Heart left ventricle (tissue), 16 donors: ENCODE data around the gene CDR2L. TPM values are rescaled to one million over a fixed set of nuclear protein-coding genes. Genes with fewer than 3 reads are reported as not detected.
"Not testable (repeated sequence)": the region's sequence is repeated elsewhere in the genome, so short reads cannot be mapped to it uniquely, and the experiment has no call there.

Experiments used
- ATAC-seq, 4 donors: fragments of 200-7000 bp; cut with Tn5 transposase; one replicate each; pipeline ENCODE4 v1.9.1; 2020 to 2022; ENCODE audit warnings: moderate library complexity in 4 of 4, mild to moderate bottlenecking in 3 of 4, moderate number of reproducible peaks in 1 of 4
- DNase-seq, 5 donors: peaks; one replicate each; pipeline ENCODE4 v3.0.0-alpha.2; 2020
- H3K27ac ChIP-seq, 12 donors: fragments of 200-600 bp; sonication (generic) in 4 of 12; one replicate each; pipeline versions ENCODE4 v1.5.0 to v1.8.0; 2016 to 2022; ENCODE audit warnings: mild to moderate bottlenecking in 2 of 12
- H3K27me3 ChIP-seq, 9 donors: fragments of 200-600 bp; sonication (generic) in 2 of 9; one replicate each; pipeline versions ENCODE4 v1.5.1 to v1.8.0; 2016 to 2022; ENCODE audit warnings: mild to moderate bottlenecking in 3 of 9
- H3K36me3 ChIP-seq, 9 donors: fragments of 200-600 bp; sonication (generic) in 2 of 9; one replicate each; pipeline versions ENCODE4 v1.5.0 to v1.8.0; 2018 to 2022; ENCODE audit warnings: mild to moderate bottlenecking in 2 of 9
- H3K4me1 ChIP-seq, 12 donors: fragments of 200-600 bp; sonication (generic) in 4 of 12; one replicate each; pipeline versions ENCODE4 v1.5.0 to v1.8.0; 2016 to 2022; ENCODE audit warnings: mild to moderate bottlenecking in 3 of 12
- H3K4me3 ChIP-seq, 12 donors: fragments of 200-600 bp; sonication (generic) in 4 of 12; one replicate each; pipeline versions ENCODE4 v1.5.0 to v1.8.0; 2017 to 2022; ENCODE audit warnings: mild to moderate bottlenecking in 9 of 12, moderate library complexity in 4 of 12
- H3K9me3 ChIP-seq, 12 donors: fragments of 200-600 bp; sonication (generic) in 4 of 12; one replicate each; pipeline versions ENCODE4 v1.5.0 to v1.8.0; 2016 to 2022; ENCODE audit warnings: mild to moderate bottlenecking in 1 of 12
- POLR2A ChIP-seq, 2 donors: fragments of 450-650 bp; IDR thresholded peaks; one replicate each; pipeline ENCODE4 v1.6.1; 2017; ENCODE audit warnings: antibody characterized with exemption in 2 of 2, mild to moderate bottlenecking in 2 of 2, moderate library complexity in 2 of 2
- WGBS, 4 donors: extraction: QIAGEN DNeasy Blood & Tissue Kit in 2 of 4; methylation state at CpG; one replicate each; pipeline versions ENCODE4 v1.1.5 to v1.1.7; 2013 to 2018; 5-methylcytosine and 5-hydroxymethylcytosine counted together
- intact Hi-C, 10 donors: fragments of 100-400 bp; cut with DNase I; formaldehyde crosslinking; loops; one replicate each; pipeline versions ENCODE4 v1.11.1 to v1.14.2; 2022
- polyA plus RNA-seq, 2 donors: library from polyadenylated mRNA; stranded (reverse); fragments of 200-250 nt; gene quantifications; one replicate each; pipeline ENCODE4 v1.2.3, GENCODE V29; 2013
- total RNA-seq, 9 donors: library from RNA; depleted of rRNA in 2 of 9; stranded (reverse); fragments of >200 nt in 2 of 9; fragmentation: NEBNext Ultra II Directional in 3 of 9; extraction: Animal tissue kit (Norgen Biotek cat#: 25700) in 3 of 9; gene quantifications; one replicate each; pipeline versions ENCODE4 v1.1.0 to v1.2.4, GENCODE V29; 2016 to 2023
- TF ChIP-seq, protein P1 (sequence below), 12 donors: fragments of 200-600 bp; sonication (generic) in 4 of 12; IDR thresholded peaks; one replicate each; pipeline versions ENCODE4 v1.5.0 to v1.8.0; 2018 to 2022; ENCODE audit warnings: antibody characterized with exemption in 12 of 12, mild to moderate bottlenecking in 5 of 12
- donor health status: ischemic (EF 13 %, LVEDD 7.1; RV severe dilation, severe dysfunction).
- donor health status: healthy with polysubstance abuse.
- donor health status: DM: no; HTN: yes; CAD: no.
- donor health status: DM: no; HTN: no; CAD: no.
- donor health status: ischemic (EF 25% LVEDD 6.9; RV normal size, moderate dysfunction).
- donor health status: ischemic (EF 25% LVEDD 5.7; RV mildly dilated, moderate dysfunction).
- donor health status: healthy.
- donor health status: DM: yes; HTN: yes; CAD: no.
- donor health status: ischemic (EF 35%, LVEDD 5.7; RV mildly dilated, moderate dysfunction).
- donor health status: nonischemic (EF 11% LVEDD 7.7; RV severe dilation, severe dysfunction).
- donor health status: DM: yes; HTN: yes; CAD: no.
- donor health status: PGD.
- donor health status: ischemic (EF 29% LVEDD 5.4; RV normal size, mild dysfunction).
- donor health status: nonischemic (EF 23%, LVEDD 6.1; RV moderate dilation, normal function).

The CDR2L gene
- total and polyA plus RNA-seq, 11 donors: 13.0 to 56.4 (median 18.1) TPM

DNA sequence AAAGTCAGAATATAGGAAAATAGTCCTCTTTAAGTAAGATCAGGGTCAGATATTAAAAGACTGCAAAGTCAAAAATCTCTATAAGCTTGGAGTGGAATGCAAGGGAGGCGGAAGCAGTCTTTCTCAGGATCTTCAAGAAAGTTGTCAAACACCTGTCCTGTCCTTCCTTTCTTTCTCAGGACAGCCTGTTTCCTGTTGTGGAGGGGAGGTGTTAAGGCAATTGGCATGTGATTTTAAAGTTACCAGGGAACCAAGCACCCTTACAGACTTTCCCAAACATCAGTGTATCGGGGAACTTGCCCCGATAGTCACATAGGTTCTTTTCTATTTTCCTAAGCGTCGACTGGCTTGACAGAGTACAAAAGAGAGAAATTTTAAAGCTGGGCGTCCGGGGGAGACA is 57.3 kb downstream of the CDR2L start:
- intact Hi-C loops: loop anchor here in 2 of 10 donors (5.0 kb wide), 2 partner anchors 62 to 82 kb away; no protein-coding TSS in a partner anchor
- WGBS, 4 donors: 69 to 77% (median 74%) methylated on average over 7 of the region's 7 CpGs

GRCh38 chr17:75045946-75046406 is 58.5 kb downstream of the CDR2L start:
- Histone ChIP-seq H3K4me3 (peak overlapping the region; percentile 72 to 99 (median 94)), H3K4me1 (peaks cover 0 to 44% (median 24%) of the 10 kb centered on the region in 12 donors), H3K27ac (peak overlapping the region in 11 of 12 donors; percentile 94 to 100 (median 99)), H3K36me3 (peaks cover 0 to 44% (median 29%) of the 10 kb centered on the region in 9 donors)
- WGBS, 4 donors: 8 to 18% (median 15%) methylated on average over 23 to 25 of the region's 25 CpGs
- not testable (repeated sequence) for H3K9me3 ChIP-seq, DNase-seq, H3K27me3 ChIP-seq, ATAC-seq
- intact Hi-C loops: loop anchor here in 2 of 10 donors (5.0 kb wide), 2 partner anchors 64 to 84 kb away; no protein-coding TSS in a partner anchor

More for the DNA sequence above, 57.3 kb downstream of the CDR2L start:
- Histone ChIP-seq H3K27me3 (no peaks in the 10 kb centered on the region), H3K4me1 (peaks cover 0 to 44% (median 24%) of the 10 kb centered on the region in 12 donors), H3K4me3 (no peak overlapping the region), H3K36me3 (peaks cover 0 to 44% (median 32%) of the 10 kb centered on the region in 9 donors), H3K27ac (no peak overlapping the region), H3K9me3 (no peaks in the 10 kb centered on the region)
- no peak for TF ChIP-seq POLR2A (IDR thresholded peaks at IDR 0.05)
- TF ChIP-seq, protein P1, sequence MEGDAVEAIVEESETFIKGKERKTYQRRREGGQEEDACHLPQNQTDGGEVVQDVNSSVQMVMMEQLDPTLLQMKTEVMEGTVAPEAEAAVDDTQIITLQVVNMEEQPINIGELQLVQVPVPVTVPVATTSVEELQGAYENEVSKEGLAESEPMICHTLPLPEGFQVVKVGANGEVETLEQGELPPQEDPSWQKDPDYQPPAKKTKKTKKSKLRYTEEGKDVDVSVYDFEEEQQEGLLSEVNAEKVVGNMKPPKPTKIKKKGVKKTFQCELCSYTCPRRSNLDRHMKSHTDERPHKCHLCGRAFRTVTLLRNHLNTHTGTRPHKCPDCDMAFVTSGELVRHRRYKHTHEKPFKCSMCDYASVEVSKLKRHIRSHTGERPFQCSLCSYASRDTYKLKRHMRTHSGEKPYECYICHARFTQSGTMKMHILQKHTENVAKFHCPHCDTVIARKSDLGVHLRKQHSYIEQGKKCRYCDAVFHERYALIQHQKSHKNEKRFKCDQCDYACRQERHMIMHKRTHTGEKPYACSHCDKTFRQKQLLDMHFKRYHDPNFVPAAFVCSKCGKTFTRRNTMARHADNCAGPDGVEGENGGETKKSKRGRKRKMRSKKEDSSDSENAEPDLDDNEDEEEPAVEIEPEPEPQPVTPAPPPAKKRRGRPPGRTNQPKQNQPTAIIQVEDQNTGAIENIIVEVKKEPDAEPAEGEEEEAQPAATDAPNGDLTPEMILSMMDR (IDR thresholded peaks at IDR 0.05): no peak
- DNase-seq: no peak
- no peak for ATAC-seq

GRCh38 chr17:75046407-75047289 is 59.2 kb downstream of the CDR2L start, which contains the start of the genes ATP5PD and KCTD2:
Gene ATP5PD (minus strand): TSS chr17:75046969. CDS start chr17:75042650, 4,319 bp downstream.
Gene KCTD2 (plus strand): TSS chr17:75047225. CDS start chr17:75047251, 26 bp downstream.
- 0% methylated on average over 20 to 72 of the region's 72 CpGs for WGBS, 4 donors
- Histone ChIP-seq H3K4me1 (peaks cover 0 to 44% (median 24%) of the 10 kb centered on the region in 12 donors), H3K27ac (peak within 1 kb of the TSS; percentile 94 to 100 (median 99)), H3K9me3 (no peaks in the 10 kb centered on the region), H3K4me3 (peak within 1 kb of the TSS; percentile 72 to 99 (median 94)), H3K27me3 (no peaks in the 10 kb centered on the region), H3K36me3 (peaks cover 0 to 44% (median 26%) of the 10 kb centered on the region in 9 donors)
- intact Hi-C loops: loop anchor here in 2 of 10 donors (5.0 kb wide), 2 partner anchors 64 to 84 kb away; no protein-coding TSS in a partner anchor
- TF ChIP-seq, protein P1 (IDR thresholded peaks at IDR 0.05): peak in 1 of 12 donors; percentile 15
- peak; percentile 91 to 95 for TF ChIP-seq POLR2A (IDR thresholded peaks at IDR 0.05)
- ATAC-seq (peak; percentile 97 to 99 (median 98)), DNase-seq (peak; percentile 96 to 98 (median 97))

GRCh38 chr17:75047398-75048098 is 60.1 kb downstream of the CDR2L start:
- peak overlapping the region; percentile 94 to 100 (median 99) for H3K27ac ChIP-seq
- WGBS, 4 donors: 1 to 3% (median 1%) methylated on average over 11 to 38 of the region's 38 CpGs
- no peaks in the 10 kb centered on the region for H3K27me3 ChIP-seq
- peak overlapping the region; percentile 72 to 99 (median 94) for H3K4me3 ChIP-seq
- DNase-seq (peak; percentile 35 to 75 (median 48)), ATAC-seq (peak in 1 of 4 donors; percentile 2)
- TF ChIP-seq POLR2A (IDR thresholded peaks at IDR 0.05): no peak
- TF ChIP-seq, protein P1 (IDR thresholded peaks at IDR 0.05): no peak
- no peaks in the 10 kb centered on the region for H3K9me3 ChIP-seq
- intact Hi-C loops: loop anchor here in 2 of 10 donors (5.0 kb wide), 2 partner anchors 65 to 85 kb away; no protein-coding TSS in a partner anchor
- H3K4me1 ChIP-seq: peaks cover 0 to 44% (median 24%) of the 10 kb centered on the region in 12 donors
- H3K36me3 ChIP-seq: peaks cover 0 to 44% (median 25%) of the 10 kb centered on the region in 9 donors
